Measurements from ENCODE around the gene LRRK1. TPM values are rescaled to one million over a fixed set of nuclear protein-coding genes. Genes with fewer than 3 reads are reported as not detected.

LRRK1 gene
- total and polyA plus RNA-seq, 2 of the 4 experiments (the other 2 are of a cell fraction): 3.0 to 5.8 TPM

DNA sequence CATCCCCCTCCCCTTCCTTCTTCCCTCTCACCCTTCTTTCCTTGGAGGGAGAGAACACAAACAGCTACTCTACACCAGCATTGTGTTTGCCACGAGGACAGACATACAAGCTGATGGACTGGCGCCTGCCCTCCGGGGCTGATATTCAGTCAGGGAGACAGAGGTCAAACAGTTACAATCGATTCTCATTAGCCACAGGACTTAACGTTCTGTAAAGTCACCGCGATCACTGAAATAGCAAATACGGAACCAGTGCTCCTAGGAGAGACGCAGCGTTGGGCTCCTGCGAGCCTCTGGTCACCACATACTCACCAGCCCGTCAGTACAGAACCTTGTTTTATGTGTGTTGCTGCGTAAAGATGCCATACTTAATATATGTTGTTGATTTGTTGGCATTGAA lies 108.8 kb downstream of the LRRK1 start:
- H3K27me3 ChIP-seq (ENCODE audit: control insufficient read depth, insufficient read depth, low read length): no peaks in the 10 kb centered on the region
- no peak overlapping the region for H3K23ac ChIP-seq (ENCODE audit: low read depth, low read length)
- ATAC-seq (ENCODE audit: low read depth) (no peak), DNase-seq (no peak)
- no peak for TF ChIP-seq SMC3 (IDR thresholded peaks at IDR 0.05; ENCODE audit: low read depth, low read length)
- TF ChIP-seq MAZ (IDR thresholded peaks at IDR 0.05; ENCODE audit: borderline replicate concordance, low read depth, low read length): no peak
- TF ChIP-seq MAFK (IDR thresholded peaks at IDR 0.05; ENCODE audit: low read depth, low read length): no peak
- TF ChIP-seq MXI1 (IDR thresholded peaks at IDR 0.05; ENCODE audit: borderline replicate concordance, low read depth, low read length): no peak
- TF ChIP-seq RFX5 (IDR thresholded peaks at IDR 0.05; ENCODE audit: low read depth, low read length): no peak
- TF ChIP-seq FOS (IDR thresholded peaks at IDR 0.05; ENCODE audit: low read depth, low read length): no peak
- no peak for TF ChIP-seq BHLHE40 (IDR thresholded peaks at IDR 0.05; ENCODE audit: low read depth, low read length)
- no peak for TF ChIP-seq POLR2A (IDR thresholded peaks at IDR 0.05; ENCODE audit: low read depth, low read length)
- no peak overlapping the region for H4K8ac ChIP-seq (ENCODE audit: low read depth in 2 of 2, low read length in 2 of 2)
- no peak overlapping the region for H2BK15ac ChIP-seq (ENCODE audit: low read depth, low read length)
- no peak overlapping the region for H3K18ac ChIP-seq (ENCODE audit: low read depth, low read length)
- CTCF ChIA-PET: interaction anchor here (1.2 kb wide), 1 partner anchor 89 kb away, joined by 3 read pairs; no protein-coding TSS in a partner anchor
- H3K79me1 ChIP-seq (ENCODE audit: low read depth in 1 of 2, low read length in 2 of 2): no peaks in the 10 kb centered on the region
- WGBS, 2 experiments (ENCODE audit: extremely low coverage in 2 of 2, insufficient read length in 1 of 2): 13% methylated on average over 3 of the region's 13 CpGs; no CpG with 5 or more reads in 1 of the 2 experiments
- peaks cover 10% of the 10 kb centered on the region; the same call in 1 of the 2 replicates for H3K36me3 ChIP-seq (ENCODE audit: control insufficient read depth, insufficient read depth, low read length)
- no peak overlapping the region for H3K4me2 ChIP-seq (ENCODE audit: low read depth, low read length)
- intact Hi-C loops (cut with micrococcal nuclease): no loop called here
- in situ Hi-C loops (cut with MboI; ENCODE audit: low sequenced_read_pairs): no loop called here
- no peak overlapping the region for H3K56ac ChIP-seq (ENCODE audit: extremely low read depth, insufficient read depth, low read length)
- H3K9me3 ChIP-seq (ENCODE audit: control insufficient read depth, insufficient read depth, low read length): no peaks in the 10 kb centered on the region
- no peak overlapping the region for H3K27ac ChIP-seq (ENCODE audit: insufficient read depth, low read length)
- H2AFZ ChIP-seq (replicated peaks; ENCODE audit: low read length, poor library complexity): no peak overlapping the region
- no peaks in the 10 kb centered on the region for H3K9me1 ChIP-seq (ENCODE audit: insufficient read depth, low read length)
- dilution Hi-C loops (cut with HindIII; ENCODE audit: low sequenced_read_pairs, unreplicated experiment): no loop called here
- H4K5ac ChIP-seq (ENCODE audit: low read depth, low read length): no peak overlapping the region
- no TSS peak for BruUV-seq (replicated peaks)
- no peak overlapping the region for H2AK9ac ChIP-seq (replicated peaks; ENCODE audit: low read depth, low read length, poor library complexity)
- H2BK5ac ChIP-seq (ENCODE audit: low read depth, low read length, poor library complexity, severe bottlenecking): no peak overlapping the region
- H2BK20ac ChIP-seq (ENCODE audit: low read depth, low read length): no peak overlapping the region
- no peaks in the 10 kb centered on the region for H4K20me1 ChIP-seq (ENCODE audit: insufficient read depth, low read length)
- H2BK120ac ChIP-seq (ENCODE audit: low read depth, low read length): no peak overlapping the region
- POLR2A ChIA-PET (ENCODE audit: unreplicated experiment): no interaction called here
- peaks cover 13% of the 10 kb centered on the region for H3K4me1 ChIP-seq (ENCODE audit: control insufficient read depth, insufficient read depth, low read length)
- H3K14ac ChIP-seq (replicated peaks; ENCODE audit: low read depth, low read length): no peak overlapping the region
- H3K4ac ChIP-seq (ENCODE audit: low read depth, low read length): no peak overlapping the region
- H3K4me3 ChIP-seq (ENCODE audit: insufficient read depth, low read depth, low read length): no peak overlapping the region
- no peak overlapping the region for H2AK5ac ChIP-seq (ENCODE audit: low read depth, low read length)
- no peak overlapping the region for H4K91ac ChIP-seq (ENCODE audit: insufficient read depth, low read depth, low read length)
- no peak overlapping the region for H3K9ac ChIP-seq (ENCODE audit: low read depth, low read length)
